GM18861 (cell line): ENCODE measurements around the gene C16orf96.
"Not testable (repeated sequence)": the region's sequence is repeated elsewhere in the genome, so short reads cannot be mapped to it uniquely, and the experiment has no call there.

Experiments
- ATAC-seq: cut with Tn5 transposase; IDR thresholded peaks from one replicate; pipeline ENCODE4 v1.9.1; 2021; ENCODE audit not compliant: unreplicated experiment

C16orf96 gene

GRCh38 chr16:4561596-4561995 is 5.5 kb downstream of the C16orf96 start:
- no peak for ATAC-seq

GRCh38 chr16:4564661-4565267 is 8.6 kb downstream of the C16orf96 start:
- ATAC-seq: no peak

- ATAC-seq: no peak
These were observed 10.0 kb downstream of the C16orf96 start for GRCh38 chr16:4566144-4566543.

GRCh38 chr16:4570086-4570485 is 13.9 kb downstream of the C16orf96 start:
- no peak for ATAC-seq

- ATAC-seq: no peak
These were observed 14.7 kb downstream of the C16orf96 start for GRCh38 chr16:4570688-4571321.

GRCh38 chr16:4572715-4573114 is 16.6 kb downstream of the C16orf96 start:
- ATAC-seq: no peak

- not testable (repeated sequence) for ATAC-seq
These were observed 17.8 kb downstream of the C16orf96 start for GRCh38 chr16:4573926-4574325.

GRCh38 chr16:4574919-4575705 is 19.0 kb downstream of the C16orf96 start:
- ATAC-seq: no peak

- ATAC-seq: no peak
These were observed 19.9 kb downstream of the C16orf96 start for GRCh38 chr16:4576008-4576407.

- no peak for ATAC-seq
These were observed 22.9 kb downstream of the C16orf96 start for GRCh38 chr16:4578961-4579530.

GRCh38 chr16:4580250-4580649 is 24.1 kb downstream of the C16orf96 start:
- ATAC-seq: no peak

- no peak for ATAC-seq
These were observed 27.8 kb downstream of the C16orf96 start for GRCh38 chr16:4583906-4584305.

- ATAC-seq: no peak
These were observed 30.2 kb downstream of the C16orf96 start for GRCh38 chr16:4586291-4586690.

- no peak for ATAC-seq
These were observed 32.2 kb downstream of the C16orf96 start for GRCh38 chr16:4588386-4588785.

GRCh38 chr16:4588961-4589360 is 32.8 kb downstream of the C16orf96 start:
- no peak for ATAC-seq

GRCh38 chr16:4591191-4591590 is 35.1 kb downstream of the C16orf96 start:
- no peak for ATAC-seq

- no peak for ATAC-seq
These were observed 35.7 kb downstream of the C16orf96 start for GRCh38 chr16:4591706-4592470.

GRCh38 chr16:4593086-4593485 is 36.9 kb downstream of the C16orf96 start:
- ATAC-seq: no peak

GRCh38 chr16:4594433-4595410 is 38.6 kb downstream of the C16orf96 start:
- no peak for ATAC-seq

GRCh38 chr16:4597174-4597573 is 41.0 kb downstream of the C16orf96 start:
- ATAC-seq: no peak
